ENCODE data around the gene MAFB.

MAFB gene

DNA sequence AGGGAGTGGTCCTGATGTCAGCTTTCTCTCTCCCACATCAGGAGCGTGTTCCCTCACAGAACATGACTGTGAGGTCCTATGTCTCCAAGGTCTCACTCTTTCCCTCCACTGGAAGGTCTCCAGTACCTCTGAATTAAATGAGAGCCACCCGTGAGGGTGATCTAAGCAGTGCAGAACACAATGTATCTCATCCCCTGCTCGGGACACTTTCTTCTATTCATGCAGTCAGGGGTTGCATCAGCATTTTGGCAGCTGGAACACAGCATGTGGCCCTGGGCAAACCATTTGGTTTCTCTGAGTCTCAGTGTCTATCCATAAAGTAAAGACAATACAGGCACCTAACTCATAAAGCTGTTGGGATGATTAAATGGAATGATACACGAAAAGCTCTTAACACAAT is 34.2 kb downstream of the MAFB start:
- no peak for DNase-seq

DNA sequence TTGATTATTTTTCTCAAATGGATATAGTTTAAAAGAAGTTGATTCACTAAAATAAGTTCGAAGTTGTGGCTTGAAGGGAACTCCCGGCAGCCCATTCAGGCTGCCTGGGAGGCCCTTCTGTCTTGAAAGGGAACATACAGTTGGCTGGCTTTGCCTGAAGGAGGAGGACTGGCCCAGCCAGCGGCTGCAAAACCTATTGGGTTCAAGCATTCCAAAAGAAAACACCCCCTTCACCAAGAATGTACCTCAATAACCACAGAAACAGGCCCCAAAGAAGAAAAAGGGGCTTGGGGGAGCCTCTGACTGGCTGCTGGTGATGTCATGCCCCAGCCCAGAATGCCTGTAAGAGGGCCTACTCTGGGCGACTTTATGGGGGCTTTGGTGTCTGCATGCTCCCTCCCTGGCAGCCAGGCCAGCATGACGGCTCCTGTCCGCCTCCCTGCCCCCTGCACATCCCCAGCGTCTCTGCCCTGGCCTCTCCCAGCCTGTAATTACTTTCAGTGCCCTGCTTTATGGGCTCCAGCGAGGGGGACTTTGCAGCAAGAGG is 36.5 kb downstream of the MAFB start:
- no peak for DNase-seq

DNA sequence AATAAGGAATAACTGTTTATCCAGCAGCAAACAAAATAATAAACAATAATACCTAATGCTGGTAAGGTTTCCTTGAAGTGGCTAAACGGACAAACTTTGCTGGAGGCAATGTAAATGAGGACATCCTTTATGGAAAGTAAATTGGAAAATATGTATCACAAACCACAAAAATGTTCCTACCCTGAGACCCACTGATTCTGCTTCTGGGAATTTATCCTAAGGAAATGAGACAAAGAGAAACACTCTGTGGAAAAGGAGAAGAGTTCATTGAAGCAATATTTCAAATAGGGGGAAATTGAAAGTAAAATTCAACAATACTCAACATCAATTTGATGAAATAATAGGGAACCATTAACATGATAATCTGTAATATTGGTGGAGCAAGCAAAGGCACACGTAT is 37.9 kb downstream of the MAFB start:
- peak in 1 of 2 donors; percentile 21 for DNase-seq

DNA sequence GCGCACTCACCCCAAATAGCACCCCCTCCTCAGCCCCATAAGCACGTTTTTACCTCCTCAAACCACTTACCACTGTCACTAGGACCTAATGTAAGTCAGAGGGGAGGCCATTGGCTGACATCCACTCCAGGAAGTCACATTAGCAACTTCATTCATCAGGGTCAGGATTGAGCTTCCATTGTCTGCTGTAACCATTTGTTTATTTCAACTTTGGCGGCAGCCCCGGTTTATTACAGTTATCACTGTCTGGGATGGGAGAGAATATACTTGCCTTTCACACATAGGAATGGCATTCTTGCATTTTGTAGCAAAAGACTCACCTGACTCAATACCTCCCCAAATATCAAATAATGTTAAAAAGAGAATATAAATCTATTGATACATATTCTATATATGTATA is 38.3 kb downstream of the MAFB start:
- no peak for DNase-seq

DNA sequence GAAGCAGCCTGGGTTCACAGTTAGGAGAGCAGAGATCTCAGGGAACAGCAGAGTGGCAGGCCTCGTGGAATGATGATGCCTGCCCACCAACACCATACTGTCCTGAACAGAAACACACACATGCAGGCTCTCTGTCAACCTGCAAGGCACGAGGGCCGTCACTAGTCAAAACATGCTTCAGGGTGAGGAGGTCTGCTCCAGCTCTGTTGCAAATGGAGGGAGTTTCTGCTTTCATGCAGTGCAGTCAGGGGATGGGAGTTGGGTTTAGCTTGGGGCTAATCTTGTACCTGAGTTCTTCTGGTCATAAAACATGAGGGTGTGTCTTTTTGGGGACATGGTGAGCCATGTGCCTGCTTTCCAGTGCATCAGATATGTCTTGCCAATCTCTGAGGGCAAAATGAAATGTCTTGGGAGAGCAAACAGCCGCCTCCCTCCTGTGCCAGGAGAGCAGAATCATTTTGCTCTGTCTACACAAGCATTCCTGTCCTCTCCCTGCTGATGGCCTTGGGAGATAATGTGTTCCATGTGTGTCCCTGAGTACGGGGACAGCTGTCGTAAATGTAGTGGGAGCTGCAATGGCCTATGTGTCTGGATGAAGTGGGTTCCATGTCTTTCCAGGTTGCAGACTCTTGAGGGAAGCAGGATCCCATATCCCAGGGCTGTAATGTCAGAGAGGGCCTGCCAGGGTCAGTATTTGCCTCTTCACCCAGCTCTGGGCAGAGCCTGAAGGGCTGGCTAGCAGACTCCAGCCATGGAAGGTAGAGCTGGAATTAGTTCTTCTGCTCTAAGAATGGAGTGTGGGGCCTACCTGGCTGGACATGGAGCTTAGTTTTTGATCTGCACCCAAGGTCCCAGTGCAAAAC is 40.6 kb downstream of the MAFB start:
- no peak for DNase-seq

DNA sequence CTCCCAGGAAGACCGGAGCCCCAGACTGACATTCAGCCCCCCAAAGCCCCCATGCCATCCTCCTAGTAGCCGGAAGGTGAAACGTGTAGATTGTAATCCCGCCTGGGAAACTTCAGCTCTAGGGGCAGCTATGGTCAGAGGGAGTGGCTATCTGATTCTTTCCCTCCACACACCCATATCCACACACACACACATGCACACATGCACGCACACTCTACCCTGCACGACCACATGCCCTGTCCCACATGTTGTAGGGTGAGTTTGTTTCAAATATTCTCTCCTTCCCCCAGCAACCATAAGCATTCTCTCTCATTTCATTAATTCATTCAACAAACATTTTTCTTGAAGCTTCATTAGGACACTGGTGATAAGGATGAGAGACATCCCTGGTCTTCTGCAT is 42.2 kb downstream of the MAFB start:
- DNase-seq: no peak

DNA sequence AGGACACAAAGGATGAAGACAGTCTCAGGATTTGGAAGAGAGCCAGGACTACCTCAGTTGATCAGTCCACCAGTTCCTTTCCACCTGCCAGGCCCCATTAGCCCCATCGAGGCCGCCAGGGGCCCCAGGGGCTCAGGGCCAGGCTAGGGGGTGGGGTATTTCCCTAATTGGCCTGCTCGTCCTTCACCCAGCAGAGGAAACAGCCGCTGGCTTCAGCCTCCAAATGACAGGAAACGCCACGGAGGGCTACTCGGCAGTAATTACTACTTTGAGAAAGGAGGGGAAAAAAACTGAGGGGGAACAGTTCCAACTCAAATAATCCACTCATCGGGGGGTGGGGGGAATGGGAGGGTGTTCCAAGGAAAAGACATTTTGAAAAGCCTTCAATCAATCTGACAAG is 42.7 kb downstream of the MAFB start:
- no peak for DNase-seq

DNA sequence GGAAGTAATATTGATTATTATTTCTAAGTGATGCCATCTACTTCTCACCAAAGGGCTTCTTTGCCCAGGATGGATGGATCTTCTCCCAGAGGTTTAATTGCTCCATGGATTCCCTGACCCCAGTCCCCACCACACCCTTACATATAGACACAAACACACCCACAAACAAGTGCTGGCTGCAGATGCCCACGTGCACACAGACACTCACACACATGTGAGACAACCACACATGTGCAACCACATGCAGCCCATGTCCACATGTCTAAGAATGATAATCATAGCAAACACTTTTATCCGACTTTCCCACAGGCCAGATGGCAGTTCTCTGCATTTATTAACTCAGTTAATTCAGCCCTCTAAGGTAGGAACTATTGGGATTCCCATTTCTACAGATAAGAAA is 44.2 kb downstream of the MAFB start:
- DNase-seq: no peak

DNA sequence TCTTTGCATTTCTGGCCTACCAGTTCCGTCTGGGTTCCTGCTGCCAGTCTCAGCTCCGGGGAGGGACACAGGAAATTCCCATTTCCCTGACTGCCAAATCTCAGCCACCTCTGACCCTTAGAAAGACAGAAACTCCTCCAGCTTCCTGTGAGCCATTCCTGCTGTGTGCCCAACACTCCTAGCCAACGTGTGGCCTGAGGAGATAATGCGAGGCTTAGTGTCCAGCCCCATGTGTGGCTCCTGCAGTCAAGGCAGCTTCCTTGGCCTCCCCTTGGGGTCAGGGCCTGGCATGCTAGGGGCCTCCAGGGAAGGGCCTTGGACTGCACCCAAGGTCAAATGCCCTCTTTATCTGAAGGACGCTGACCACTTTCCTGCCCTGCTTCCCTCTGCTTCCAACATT is 45.1 kb downstream of the MAFB start:
- no peak for DNase-seq

DNA sequence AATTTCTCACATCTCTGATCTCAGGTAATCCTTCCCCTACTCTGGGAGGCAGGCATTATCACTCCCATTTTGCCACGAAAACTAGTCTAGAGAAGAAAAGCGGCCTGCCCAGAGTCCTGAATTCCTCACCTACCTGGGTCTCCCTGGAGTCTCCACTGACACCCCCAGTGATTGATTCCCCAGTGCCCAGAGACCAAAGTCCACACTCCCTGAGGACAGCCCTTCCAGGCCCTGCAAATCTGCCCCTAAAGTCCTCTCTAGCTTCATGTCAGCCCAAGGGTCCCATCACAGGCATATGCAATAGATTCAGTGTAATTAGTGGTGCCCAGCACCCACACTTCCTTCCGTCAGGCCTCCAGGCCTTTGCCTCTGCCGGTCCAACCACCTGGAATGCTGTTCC is 47.2 kb downstream of the MAFB start:
- no peak for DNase-seq

DNA sequence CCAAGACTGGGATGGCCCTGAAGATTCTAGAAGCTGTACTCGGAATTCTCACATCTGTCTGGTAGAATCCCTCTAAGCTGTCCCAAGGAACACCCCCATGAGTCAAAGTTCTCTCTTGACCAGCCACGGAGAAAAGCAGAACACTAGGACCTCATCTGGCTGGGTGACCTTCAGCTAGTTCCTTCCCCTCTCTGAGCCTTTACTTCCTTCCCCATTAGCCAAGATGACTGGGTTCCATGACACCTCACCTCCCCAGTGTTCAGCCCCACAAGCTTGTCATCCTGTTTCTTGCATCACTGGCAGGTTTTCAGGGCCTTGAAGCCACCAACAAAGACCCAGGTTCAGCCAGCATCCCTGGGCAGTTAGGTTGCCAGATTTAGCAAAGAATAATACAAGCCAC is 47.8 kb downstream of the MAFB start:
- peak; percentile 51 to 65 for DNase-seq

DNA sequence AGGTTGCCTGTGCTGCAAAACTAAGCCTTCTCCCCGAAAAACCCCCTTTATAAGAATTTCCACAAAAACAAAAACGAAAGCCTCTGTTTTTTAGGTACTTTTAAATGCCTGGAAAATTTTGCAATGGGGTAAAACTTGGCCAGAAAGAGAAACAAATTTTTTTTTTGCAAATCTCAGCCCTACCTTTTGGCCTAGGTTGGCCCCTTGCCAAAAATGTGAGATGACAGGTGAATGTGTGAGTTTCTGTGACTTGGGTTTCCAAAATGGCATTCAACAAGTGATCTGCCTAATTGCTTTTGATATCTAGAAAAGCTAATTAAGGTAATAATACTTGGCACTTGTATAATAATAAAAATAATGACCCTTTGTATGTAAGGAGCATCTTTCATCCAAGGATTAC is 48.4 kb downstream of the MAFB start:
- DNase-seq: no peak

DNA sequence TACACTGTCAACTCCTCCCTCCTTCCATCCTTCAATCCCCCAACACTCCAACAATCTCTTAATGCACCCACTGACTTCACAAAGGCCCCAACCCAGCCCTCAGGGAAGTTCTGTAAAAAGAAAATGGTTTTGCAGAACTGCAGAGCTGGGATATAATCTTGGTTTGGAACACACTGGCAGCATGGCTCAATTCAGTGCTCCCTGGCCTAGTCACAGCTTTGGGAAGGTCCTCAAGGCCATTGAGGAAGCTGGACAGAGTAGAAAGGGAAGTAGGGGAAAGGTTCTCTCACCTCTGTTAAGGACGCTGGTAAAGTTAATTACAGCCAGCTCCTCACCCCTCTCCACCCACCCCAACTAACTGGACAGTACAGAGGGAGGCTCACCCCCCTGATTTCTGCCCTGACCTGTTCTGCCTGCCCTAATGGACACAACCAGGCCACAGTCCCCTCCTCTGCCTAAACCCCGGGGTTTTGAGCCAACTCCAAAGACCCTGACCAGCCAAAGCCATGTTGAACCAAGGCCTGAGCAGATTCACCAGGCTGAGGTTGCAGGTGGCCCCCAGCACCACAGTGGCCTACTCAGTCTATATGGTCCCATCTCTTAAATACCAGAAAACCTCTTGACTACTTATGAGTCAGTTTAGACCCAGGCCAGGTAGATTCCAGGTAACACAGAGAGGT is 49.2 kb downstream of the MAFB start:
- peak; percentile 39 to 42 for DNase-seq

DNA sequence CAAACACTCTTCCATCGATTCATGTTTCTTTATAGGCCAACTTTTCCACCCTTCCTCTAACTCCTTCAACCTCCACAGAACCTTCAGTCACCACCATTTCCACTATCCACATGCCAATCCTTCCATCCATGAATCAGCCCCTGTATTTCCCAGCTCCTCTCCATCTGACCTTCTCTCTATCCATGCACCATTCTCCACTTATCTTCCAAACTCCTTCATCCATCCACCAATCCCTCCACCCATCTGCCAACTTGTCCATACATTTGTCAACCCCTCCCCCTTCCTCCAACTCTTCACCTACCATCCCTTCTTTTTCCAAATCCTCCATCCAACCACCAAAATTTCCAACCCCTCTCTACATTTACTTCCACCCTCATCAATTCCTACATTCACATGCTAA is 49.9 kb downstream of the MAFB start:
- no peak for DNase-seq

DNA sequence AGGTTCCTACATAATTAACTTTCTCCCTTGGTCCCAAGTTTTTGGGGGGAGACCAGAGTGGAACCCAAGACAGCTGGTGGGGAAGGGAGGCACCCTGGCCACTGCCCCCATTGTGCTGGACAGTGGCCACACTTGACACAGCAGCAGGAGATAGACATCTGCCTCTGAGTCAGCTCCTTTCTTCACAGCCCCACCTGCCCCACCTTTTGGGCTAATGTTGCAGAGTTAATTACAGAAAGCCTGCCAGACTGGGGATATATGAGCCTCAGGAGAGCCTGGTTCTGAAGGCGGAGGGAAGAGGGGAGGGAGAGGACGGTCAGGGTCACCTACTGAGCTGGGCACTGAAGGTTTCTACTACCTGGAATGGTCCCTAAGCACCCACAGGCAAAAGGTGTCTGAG is 50.6 kb downstream of the MAFB start:
- no peak for DNase-seq

DNA sequence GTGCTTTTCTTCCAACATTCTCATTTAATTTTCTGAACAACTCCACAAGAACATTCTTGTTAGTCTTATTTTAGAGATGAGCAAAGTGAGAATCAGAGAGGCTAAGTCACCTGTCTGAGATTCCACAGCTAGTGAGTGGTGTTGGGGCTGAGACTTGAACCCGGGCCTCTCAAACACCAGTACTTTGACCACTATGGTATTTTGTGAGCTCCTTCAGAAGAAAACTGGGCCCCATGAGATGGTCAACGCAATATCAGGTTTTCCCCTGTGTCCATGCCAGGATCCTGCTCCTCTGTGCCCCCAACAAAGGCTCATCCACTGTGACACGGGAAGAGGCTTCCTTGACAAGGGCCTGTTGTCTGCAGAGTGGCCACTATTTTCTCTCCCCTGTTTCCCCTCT is 51.9 kb downstream of the MAFB start:
- no peak for DNase-seq

DNA sequence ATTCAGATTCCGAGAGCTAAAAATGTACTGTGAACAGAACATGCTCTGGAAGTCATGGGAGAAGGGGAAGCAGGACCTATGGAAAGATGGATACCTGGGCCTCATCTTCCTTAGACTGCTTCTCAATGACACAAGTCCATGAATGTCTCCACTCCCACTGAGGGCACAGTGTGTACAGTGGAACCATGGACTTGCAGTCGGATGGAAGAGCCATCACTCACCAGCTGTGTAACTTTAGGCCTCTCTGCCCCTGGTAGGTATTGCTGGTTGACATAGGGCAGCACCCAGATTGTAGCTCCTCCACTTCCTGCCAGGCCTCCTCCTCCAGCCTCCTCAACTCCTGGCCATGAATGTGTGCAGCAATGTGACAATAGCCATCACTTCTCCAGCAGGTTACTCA is 52.5 kb downstream of the MAFB start:
- DNase-seq: no peak

DNA sequence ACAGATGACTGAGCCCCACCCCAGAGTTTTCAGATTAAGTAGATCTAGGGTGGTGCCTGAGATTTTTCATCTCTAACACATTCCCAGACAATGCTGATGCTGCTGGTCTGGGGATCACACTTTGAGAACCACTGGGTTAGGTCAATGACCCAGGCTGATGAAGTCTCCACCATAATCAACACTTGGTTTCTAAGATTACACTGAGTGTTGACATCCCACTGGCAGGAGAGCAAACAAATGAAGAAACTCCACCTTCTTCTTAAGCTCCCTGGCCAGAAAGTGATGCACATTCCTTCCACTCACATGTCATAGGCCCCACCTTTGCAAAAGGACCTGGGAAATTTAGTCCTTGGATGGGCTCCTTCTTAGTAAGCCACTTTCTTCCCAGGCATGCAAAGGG is 53.1 kb downstream of the MAFB start:
- DNase-seq: no peak
